Activated CD8-positive, alpha-beta T cell treated with anti-CD3 and anti-CD28 coated beads for 36 hours (primary cell): ENCODE measurements around the gene DCAF5. TPM values are rescaled to one million over a fixed set of nuclear protein-coding genes. Genes with fewer than 3 reads are reported as not detected.

Experiments
- ATAC-seq: fragments of 200-7000 bp; cut with Tn5 transposase; one replicate; pipeline ENCODE4 v1.10.0; 2021; ENCODE audit warnings: mild to moderate bottlenecking, moderate library complexity
- CTCF ChIA-PET: fragments of 350-600 bp; sonication (Branson Sonifier 250); formaldehyde crosslinking; loops from one replicate; lab custom pipeline; 2021; ENCODE audit warnings: antibody characterized with exemption; lab: Charles Lee
- POLR2A ChIA-PET: fragments of 350-600 bp; sonication (Branson Sonifier 250); formaldehyde crosslinking; loops from one replicate; lab custom pipeline; 2021; ENCODE audit warnings: antibody characterized with exemption; lab: Charles Lee
- DNase-seq: peaks from one replicate; pipeline ENCODE4 v3.0.0-alpha.2; 2020
- H3K27ac Mint-ChIP-seq: one replicate; pipeline ENCODE4 v1.8.0; 2021; ENCODE audit warnings: mild to moderate bottlenecking, mixed read lengths
- H3K27me3 Mint-ChIP-seq: one replicate; pipeline ENCODE4 v1.8.0; 2021; ENCODE audit warnings: mixed read lengths
- H3K36me3 Mint-ChIP-seq: one replicate; pipeline ENCODE4 v1.8.0; 2021; ENCODE audit warnings: low read depth, mixed read lengths
- H3K4me1 Mint-ChIP-seq: one replicate; pipeline ENCODE4 v1.8.0; 2021; ENCODE audit warnings: low read depth, mixed read lengths
- H3K4me3 Mint-ChIP-seq: one replicate; pipeline ENCODE4 v1.8.0; 2021; ENCODE audit warnings: mild to moderate bottlenecking, moderate library complexity, mixed read lengths
- H3K9me3 Mint-ChIP-seq: one replicate; pipeline ENCODE4 v1.8.0; 2021; ENCODE audit warnings: mixed read lengths
- CTCF ChIP-seq: fragments of 200-600 bp; IDR thresholded peaks from one replicate; pipeline ENCODE4 v1.8.0; 2022; ENCODE audit warnings: antibody characterized with exemption, mild to moderate bottlenecking
- intact Hi-C: fragments of 100-400 bp; cut with micrococcal nuclease; formaldehyde crosslinking; loops from one replicate; pipeline ENCODE4 v1.10.0; 2022
- total RNA-seq, 2 experiments: library from RNA; stranded (reverse); gene quantifications; one replicate each; pipeline ENCODE4 v1.2.3, GENCODE V29; 2021

DCAF5 gene
- total RNA-seq, 2 experiments from 2014 or later: 34.3 to 36.5 TPM

GRCh38 chr14:69039288-69039628 is 113.7 kb downstream of the DCAF5 start:
- intact Hi-C loops: no loop called here
- Mint-ChIP-seq H3K27ac (no peak overlapping the region), H3K4me1 (peaks cover 10% of the 10 kb centered on the region), H3K27me3 (peaks cover 35% of the 10 kb centered on the region), H3K36me3 (no peaks in the 10 kb centered on the region), H3K4me3 (no peak overlapping the region), H3K9me3 (no peaks in the 10 kb centered on the region)
- no peak for ATAC-seq
- no peak for DNase-seq
- no peak for TF ChIP-seq CTCF
- POLR2A ChIA-PET: interaction anchor here (1.3 kb wide), 1 partner anchor 9 kb away, joined by 3 read pairs; no protein-coding TSS in a partner anchor
- CTCF ChIA-PET: interaction anchor here (1.0 to 1.3 kb wide), 2 partner anchors 92 to 128 kb away, joined by 3 to 4 read pairs; no protein-coding TSS in a partner anchor

- intact Hi-C loops: no loop called here
- no peak for ATAC-seq
These were observed 114.2 kb downstream of the DCAF5 start for GRCh38 chr14:69038455-69039287.

GRCh38 chr14:69037790-69038454 is 115.0 kb downstream of the DCAF5 start:
- no peak for TF ChIP-seq CTCF
- Mint-ChIP-seq H3K36me3 (no peaks in the 10 kb centered on the region), H3K27ac (no peak overlapping the region), H3K9me3 (no peaks in the 10 kb centered on the region), H3K27me3 (peaks cover 35% of the 10 kb centered on the region), H3K4me1 (peaks cover 9% of the 10 kb centered on the region), H3K4me3 (no peak overlapping the region)
- DNase-seq: no peak
- intact Hi-C loops: no loop called here
- POLR2A ChIA-PET: interaction anchor here (0.5 kb wide), 1 partner anchor 592 kb away, joined by 3 read pairs; no protein-coding TSS in a partner anchor
- CTCF ChIA-PET: interaction anchor here (1.7 kb wide), 1 partner anchor 126 kb away, joined by 5 read pairs; no protein-coding TSS in a partner anchor
- peak; percentile 37 for ATAC-seq

More at GRCh38 chr14:69038455-69039287, 114.2 kb downstream of the DCAF5 start:
- DNase-seq: no peak
- Mint-ChIP-seq H3K27ac (no peak overlapping the region), H3K27me3 (peaks cover 35% of the 10 kb centered on the region), H3K4me3 (no peak overlapping the region), H3K9me3 (no peaks in the 10 kb centered on the region), H3K36me3 (no peaks in the 10 kb centered on the region), H3K4me1 (peaks cover 13% of the 10 kb centered on the region)
- no peak for TF ChIP-seq CTCF
- POLR2A ChIA-PET: interaction anchor here (0.5 to 1.3 kb wide), 2 partner anchors 9 to 592 kb away, joined by 3 read pairs; no protein-coding TSS in a partner anchor
- CTCF ChIA-PET: interaction anchor here (1.0 to 1.7 kb wide), 2 partner anchors 92 to 127 kb away, joined by 3 to 5 read pairs; no protein-coding TSS in a partner anchor

- ChIA-PET CTCF (interaction anchor here (1.1 to 1.7 kb wide), 3 partner anchors 54 to 126 kb away, joined by 3 to 5 read pairs (median 5); no protein-coding TSS in a partner anchor), POLR2A (interaction anchor here (1.5 kb wide), 1 partner anchor 10 kb away, joined by 4 read pairs; no protein-coding TSS in a partner anchor)
- ATAC-seq: no peak
- Mint-ChIP-seq H3K4me3 (no peak overlapping the region), H3K4me1 (peaks cover 7% of the 10 kb centered on the region), H3K9me3 (no peaks in the 10 kb centered on the region), H3K36me3 (no peaks in the 10 kb centered on the region), H3K27me3 (peaks cover 34% of the 10 kb centered on the region), H3K27ac (no peak overlapping the region)
- TF ChIP-seq CTCF: no peak
- intact Hi-C loops: no loop called here
- no peak for DNase-seq
These were observed 116.0 kb downstream of the DCAF5 start for GRCh38 chr14:69036757-69037506.
